ENCODE measurements around the gene RIPOR3.
"Not testable (repeated sequence)": the region's sequence is repeated elsewhere in the genome, so short reads cannot be mapped to it uniquely, and the experiment has no call there.

Gene RIPOR3

DNA sequence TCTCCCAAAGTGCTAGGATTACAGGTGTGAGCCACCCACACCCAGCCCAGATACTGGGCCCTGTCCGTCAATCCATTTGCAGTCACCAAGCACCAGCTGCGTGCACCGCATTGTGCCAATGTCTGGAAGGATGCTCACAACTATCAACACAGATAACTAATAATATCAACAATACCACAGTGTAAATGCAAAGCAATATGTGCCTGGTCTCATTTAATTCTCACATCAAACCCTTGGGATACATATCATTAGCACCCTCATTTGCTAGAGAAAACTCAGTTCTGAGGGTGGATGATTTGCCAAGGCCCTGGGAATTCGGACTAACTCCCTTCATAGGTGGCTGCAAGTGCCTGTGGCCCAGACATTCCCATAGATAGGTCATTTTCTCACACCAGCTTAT lies 14.5 kb downstream of the RIPOR3 start:
- DNase-seq: no peak

DNA sequence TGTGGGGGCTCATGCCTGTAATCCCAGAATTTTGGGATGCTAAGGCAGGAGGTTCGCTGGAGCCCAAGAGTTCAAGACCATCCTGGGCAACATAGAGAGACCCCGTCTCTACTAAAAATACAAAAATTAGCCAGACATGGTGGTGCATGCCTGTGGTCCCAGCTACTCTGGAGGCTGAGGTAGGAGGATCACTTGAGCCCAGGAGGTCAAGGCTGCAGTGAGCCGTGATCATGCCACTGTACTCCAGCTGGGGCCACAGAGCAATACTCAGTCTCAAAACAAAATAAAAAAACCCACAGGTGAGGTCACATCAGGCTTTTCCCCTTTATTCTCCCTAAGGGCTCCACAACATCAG lies 15.0 kb downstream of the RIPOR3 start:
- not testable (repeated sequence) for DNase-seq

DNA sequence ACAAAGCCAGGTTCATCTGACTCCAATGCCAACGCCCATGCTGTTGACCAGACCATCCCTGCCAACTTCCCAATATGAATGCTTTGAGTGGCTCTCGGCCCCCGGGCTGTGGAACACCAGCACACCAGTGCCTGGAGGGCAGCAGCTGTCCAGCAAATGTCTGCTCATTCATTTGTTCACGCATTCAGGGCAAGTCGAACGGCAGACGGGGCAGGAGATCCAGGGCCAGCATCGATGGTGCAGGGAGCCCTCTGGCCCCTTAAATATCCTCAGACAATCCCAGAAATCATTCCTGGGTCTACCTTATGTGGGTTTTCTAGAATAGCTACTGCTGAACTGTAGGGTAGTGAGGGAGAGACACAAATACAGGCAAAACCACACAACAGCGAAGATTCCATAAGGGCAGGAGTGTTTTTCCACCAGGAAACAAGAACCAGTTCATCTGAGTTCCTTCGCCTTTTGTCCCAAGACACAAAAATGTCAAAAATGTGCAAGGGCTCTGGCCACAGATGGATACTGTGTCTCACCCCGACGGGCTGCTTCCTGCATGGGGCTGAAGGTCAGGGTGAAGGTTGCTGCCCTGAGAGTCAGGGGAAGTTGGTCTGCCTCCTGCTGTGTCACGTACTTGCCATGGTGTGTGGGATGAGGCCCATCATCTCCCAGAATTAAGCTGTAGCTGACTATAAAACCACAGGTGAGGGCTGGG lies 15.5 kb downstream of the RIPOR3 start:
- DNase-seq: no peak

- DNase-seq: no peak
Measured at GRCh38 chr20:50674138-50674825, 17.1 kb downstream of the RIPOR3 start.

GRCh38 chr20:50673466-50674137 lies 17.7 kb downstream of the RIPOR3 start:
- DNase-seq: no peak

DNA sequence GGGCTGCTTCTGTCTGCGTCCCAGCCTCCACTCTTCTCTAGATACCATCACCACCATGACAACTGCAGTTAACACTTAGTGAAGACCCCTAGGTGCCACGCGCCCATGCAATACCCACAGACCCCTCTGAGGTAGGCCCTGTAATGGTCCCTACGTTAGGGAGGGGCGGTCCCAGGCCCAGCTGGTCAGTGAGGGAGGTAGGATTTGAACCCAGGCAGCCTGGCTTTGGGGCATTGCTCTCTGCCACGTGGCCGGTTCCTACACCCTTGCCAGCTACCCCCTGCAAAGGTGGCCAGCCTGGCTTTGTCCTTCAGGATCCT lies 18.2 kb downstream of the RIPOR3 start:
- DNase-seq: no peak

DNA sequence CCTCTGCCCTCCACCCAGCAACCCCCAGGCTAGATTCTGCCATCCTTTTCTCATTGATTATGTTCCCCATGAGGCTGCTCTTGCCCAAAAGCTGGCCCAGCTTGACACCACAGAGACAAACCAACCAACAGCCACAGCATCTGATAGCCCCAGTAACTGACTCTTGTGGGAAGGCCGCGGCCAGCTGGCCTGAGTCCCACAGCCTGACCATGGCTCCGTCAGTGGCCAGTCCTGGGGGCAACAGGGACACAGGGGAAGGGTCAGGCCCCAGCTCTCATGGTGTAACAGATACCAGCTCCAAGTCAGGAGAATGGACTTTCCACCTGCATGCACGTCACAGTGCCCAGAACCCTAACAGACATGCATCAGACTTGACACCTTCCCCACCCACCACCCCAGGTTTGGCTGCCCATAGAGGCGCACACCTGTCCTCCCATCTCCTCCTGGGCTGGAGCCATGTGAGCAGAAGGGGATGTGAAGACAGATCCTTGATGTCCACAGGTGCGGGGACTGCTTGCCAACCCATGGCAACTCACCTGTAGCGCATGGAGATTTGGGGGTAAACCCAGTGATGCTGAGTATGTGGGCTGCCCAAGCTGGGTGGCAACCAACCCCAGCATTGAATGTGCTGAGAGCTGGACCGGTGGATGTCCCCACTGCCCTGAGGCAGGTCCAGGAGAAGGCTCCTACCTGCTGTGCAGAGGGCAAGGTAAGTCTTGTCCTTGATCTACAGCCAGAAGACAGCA lies 18.8 kb downstream of the RIPOR3 start:
- no peak for DNase-seq

DNA sequence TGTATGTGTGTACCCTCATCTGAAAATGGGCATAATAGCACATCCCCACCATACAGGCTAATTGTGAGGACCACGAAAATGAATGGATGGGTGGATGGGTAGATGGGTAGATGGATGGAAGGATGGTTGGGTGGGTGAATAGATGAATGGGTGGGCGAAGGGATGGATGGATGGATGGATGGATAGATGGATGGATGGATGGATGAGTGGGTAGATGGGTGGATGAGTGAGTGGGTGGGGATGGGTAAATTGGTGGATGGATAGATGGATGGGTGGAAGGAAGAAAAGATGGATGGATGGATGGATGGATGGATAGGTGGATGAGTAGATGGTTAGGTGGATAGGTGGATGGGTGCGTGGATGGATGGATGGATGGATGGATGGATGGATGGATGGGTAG lies 19.7 kb downstream of the RIPOR3 start:
- no peak for DNase-seq

GRCh38 chr20:50671010-50671409 lies 20.3 kb downstream of the RIPOR3 start:
- not testable (repeated sequence) for DNase-seq

GRCh38 chr20:50670126-50670862 lies 21.0 kb downstream of the RIPOR3 start:
- no peak for DNase-seq

DNA sequence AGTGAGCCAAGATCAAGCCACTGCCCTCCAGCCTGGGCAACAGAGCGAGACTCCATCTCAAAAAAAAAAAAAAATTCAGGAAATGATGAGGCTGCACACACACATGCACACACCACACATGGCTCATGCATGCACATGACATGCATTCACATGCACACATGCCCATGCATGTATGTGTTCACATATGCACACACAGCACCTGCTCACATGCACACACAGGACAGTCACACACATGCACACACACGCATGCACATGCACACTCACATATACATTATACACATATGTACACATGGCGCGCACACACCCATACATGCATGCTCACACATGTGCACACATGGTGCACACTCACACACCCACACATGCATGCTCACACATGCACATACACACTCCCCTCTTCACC lies 22.5 kb downstream of the RIPOR3 start:
- DNase-seq: no peak

DNA sequence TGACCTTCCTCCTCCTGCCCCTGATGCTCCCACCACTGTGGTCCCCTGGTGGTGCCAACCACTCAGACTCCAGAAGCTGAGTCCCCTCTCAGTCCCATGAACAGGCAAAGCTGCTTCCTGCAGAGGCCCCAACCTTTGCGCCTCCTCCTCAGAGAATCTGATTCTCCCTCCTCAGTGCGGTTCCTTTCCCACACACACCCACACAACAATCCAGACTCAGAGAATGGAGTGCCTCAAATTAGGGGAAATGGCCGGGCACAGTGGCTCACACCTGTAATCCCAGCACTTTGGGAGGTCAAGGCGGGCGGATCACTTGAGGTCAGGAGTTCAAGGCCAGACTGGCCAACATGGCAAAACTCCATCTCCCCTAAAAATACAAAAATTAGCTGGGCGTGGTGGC lies 23.0 kb downstream of the RIPOR3 start:
- DNase-seq: no peak

GRCh38 chr20:50666709-50667298 lies 24.5 kb downstream of the RIPOR3 start:
- DNase-seq: no peak

DNA sequence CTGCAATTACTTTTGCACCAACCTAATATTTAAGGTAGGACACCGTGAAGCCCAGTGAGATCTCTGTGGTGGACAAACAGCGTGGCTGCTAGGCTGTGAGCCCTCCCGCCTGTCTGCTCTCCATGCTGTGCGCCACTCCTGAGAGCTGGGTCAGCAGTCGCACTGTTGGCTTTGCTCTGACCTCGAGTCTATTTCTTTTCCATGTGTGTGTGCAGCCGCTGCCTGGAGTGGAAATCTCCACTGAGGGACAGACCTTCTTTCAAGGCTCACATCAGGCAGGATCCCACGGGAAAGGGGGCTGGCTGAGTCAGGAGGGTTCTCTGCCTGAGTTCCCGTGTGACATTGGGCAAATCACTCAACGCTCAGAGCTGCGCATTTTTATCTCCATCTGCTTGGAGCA lies 27.1 kb downstream of the RIPOR3 start:
- no peak for DNase-seq

- DNase-seq: no peak
Measured at GRCh38 chr20:50663095-50663821, 28.1 kb downstream of the RIPOR3 start.

DNA sequence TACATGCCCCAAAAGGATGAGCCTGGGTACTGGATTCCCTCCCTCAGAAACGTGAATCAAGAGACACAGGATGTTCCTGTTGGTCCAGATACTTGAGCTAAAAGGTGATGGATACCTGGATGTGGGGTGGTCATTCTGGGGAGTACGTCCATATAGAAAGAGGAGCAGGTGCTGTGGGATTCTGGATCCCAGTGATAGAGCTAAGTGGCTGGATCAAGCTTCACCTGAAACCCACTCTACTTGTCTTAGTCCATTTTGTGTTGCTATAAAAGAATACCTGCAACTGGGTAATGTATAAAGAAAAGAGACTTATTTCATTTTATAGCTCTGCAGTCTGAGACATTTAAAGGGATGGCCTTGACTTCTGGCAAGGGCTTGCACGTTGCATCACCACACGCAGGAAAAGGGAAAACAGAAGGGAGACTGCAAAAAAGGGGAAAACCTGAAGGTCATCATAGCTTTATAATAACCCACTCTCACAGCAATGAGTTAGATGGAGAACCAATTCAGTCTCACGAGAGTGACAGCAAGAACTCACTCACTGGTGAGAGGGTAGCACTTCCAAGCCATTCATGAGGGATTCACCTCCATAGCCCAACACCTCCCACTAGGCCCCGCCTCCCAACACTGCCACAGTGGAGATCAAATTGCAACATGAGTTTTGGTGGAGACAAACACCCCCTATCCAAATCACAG lies 31.2 kb downstream of the RIPOR3 start:
- no peak for DNase-seq

- DNase-seq: no peak
Measured at GRCh38 chr20:50658804-50659380, 32.5 kb downstream of the RIPOR3 start.

GRCh38 chr20:50655311-50655880 lies 35.9 kb downstream of the RIPOR3 start:
- no peak for DNase-seq

- DNase-seq: no peak
Measured at GRCh38 chr20:50654904-50655303, 36.4 kb downstream of the RIPOR3 start.

- DNase-seq: no peak
Measured at GRCh38 chr20:50652702-50653294, 38.5 kb downstream of the RIPOR3 start.

Measured in stimulated activated CD4-positive, alpha-beta T cell treated with anti-CD3 and anti-CD28 coated beads, Interleukin-1b, Interleukin-23, amount 100 ng/mL, for 48 hours (primary cell).